Measurements from ENCODE around the gene MAN1B1. TPM values are rescaled to one million over a fixed set of nuclear protein-coding genes. Genes with fewer than 3 reads are reported as not detected.
A peak's percentile ranks its signal among the peaks of the same experiment; 100 is the strongest.

The MAN1B1 gene
- total RNA-seq, 1 experiment from 2014 or later: 50.9 TPM

DNA sequence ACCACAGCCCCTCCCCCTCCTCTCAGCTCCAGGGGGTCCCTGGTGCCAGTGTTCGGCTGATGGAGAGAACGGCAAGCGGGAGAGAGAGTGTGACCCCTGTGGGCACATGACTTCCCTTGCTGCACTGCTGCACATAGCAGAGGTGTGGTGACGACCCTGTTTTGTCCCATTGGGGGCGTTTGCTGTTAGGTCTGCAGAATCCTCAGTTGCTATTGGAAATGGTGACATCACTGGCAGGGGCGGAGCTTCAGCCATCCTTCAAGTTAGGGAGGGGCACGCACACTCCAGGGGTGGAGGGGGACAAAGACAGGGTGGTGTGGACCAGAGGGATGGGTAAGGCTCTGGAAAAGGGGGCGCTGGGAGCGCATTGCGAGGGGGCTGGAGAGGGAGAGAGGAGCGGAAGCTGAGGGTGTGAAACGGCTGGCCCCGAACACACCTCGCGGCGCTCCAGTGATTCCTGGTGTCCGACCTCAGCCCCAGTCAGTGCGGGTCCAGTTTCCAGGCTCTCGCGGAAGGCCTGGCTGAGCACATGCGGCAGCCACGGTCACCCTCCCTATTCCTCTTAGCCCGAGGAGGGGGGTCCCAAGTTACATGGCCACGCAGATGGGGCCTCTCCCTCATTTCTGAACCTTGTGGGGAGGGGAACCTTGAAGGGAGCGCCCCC lies 51.4 kb downstream of the MAN1B1 start:
- Histone ChIP-seq H3K27ac (ENCODE audit: low read depth, low read length) (no peak overlapping the region), H3K9me2 (ENCODE audit: insufficient read depth) (no peaks in the 10 kb centered on the region), H2AFZ (ENCODE audit: low read depth, low read length, poor library complexity, severe bottlenecking) (no peak overlapping the region), H3K36me3 (ENCODE audit: control insufficient read depth in 1 of 2, insufficient read depth in 2 of 2, low read length in 2 of 2) (no peaks in the 10 kb centered on the region), H3K79me2 (ENCODE audit: insufficient read depth, low read length) (no peaks in the 10 kb centered on the region), H3K4me2 (ENCODE audit: low read length) (no peak overlapping the region), H3K4me3 (replicated peaks in 1 of 2; ENCODE audit: low read depth in 1 of 2, low read length in 2 of 2) (no peak overlapping the region), H4K20me1 (ENCODE audit: insufficient read depth) (no peaks in the 10 kb centered on the region), H3K4me1 (ENCODE audit: control insufficient read depth in 1 of 2, insufficient read depth in 2 of 2, low read length in 2 of 2) (peaks cover 12 to 18% of the 10 kb centered on the region in 2 experiments), H3K9me3 (ENCODE audit: control insufficient read depth in 1 of 2, insufficient read depth in 1 of 2, low read depth in 1 of 2, low read length in 2 of 2) (no peaks in the 10 kb centered on the region), H3K27me3 (ENCODE audit: insufficient read depth, low read length) (no peaks in the 10 kb centered on the region), H3K9ac (ENCODE audit: low read length) (no peak overlapping the region)
- CTCF ChIA-PET: no interaction called here
- peak; percentile 54 for ATAC-seq
- no TSS peak for BruUV-seq (replicated peaks)
- intact Hi-C loops (cut with micrococcal nuclease): no loop called here
- POLR2A ChIA-PET: no interaction called here
- RAD21 ChIA-PET (ENCODE audit: low non-redundant PET in 1 of 2, low total read pairs in 2 of 2, uncharacterized antibody in 2 of 2, unreplicated experiment in 2 of 2): interaction anchor here in 1 of 2 experiments (0.6 kb wide), 1 partner anchor 43 kb away, joined by 3 read pairs; no protein-coding TSS in a partner anchor
- TF ChIP-seq CEBPB (IDR thresholded peaks at IDR 0.05; ENCODE audit: low read depth): no peak
- DNase-seq (ENCODE audit: low read depth, low spot score): no peak

DNA sequence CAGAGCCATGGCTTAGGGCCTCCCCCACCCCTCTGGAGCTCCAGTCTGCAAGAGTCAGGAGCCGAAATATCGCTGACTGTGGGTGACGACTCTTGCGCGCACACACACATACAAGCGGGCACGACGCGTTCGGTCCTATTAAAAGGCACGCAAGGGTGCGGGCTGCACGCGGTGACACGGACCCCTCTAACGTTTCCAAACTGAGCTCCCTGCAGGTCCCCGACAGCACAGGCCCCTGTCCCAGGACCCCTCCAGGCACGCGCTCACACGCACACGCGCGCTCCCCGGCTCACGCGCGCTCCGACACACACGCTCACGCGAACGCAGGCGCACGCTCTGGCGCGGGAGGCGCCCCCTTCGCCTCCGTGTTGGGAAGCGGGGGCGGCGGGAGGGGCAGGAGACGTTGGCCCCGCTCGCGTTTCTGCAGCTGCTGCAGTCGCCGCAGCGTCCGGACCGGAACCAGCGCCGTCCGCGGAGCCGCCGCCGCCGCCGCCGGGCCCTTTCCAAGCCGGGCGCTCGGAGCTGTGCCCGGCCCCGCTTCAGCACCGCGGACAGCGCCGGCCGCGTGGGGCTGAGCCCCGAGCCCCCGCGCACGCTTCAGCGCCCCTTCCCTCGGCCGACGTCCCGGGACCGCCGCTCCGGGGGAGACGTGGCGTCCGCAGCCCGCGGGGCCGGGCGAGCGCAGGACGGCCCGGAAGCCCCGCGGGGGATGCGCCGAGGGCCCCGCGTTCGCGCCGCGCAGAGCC lies 52.1 kb downstream of the MAN1B1 start, which contains the start of gene GRIN1:
GRIN1 (plus strand) TSS at position 433 of the 746 bp plus-strand sequence. CDS start 333 bp downstream, outside the sequence.
- Histone ChIP-seq H4K20me1 (ENCODE audit: insufficient read depth) (no peaks in the 10 kb centered on the region), H3K9me3 (ENCODE audit: control insufficient read depth in 1 of 2, insufficient read depth in 1 of 2, low read depth in 1 of 2, low read length in 2 of 2) (no peaks in the 10 kb centered on the region), H3K9me2 (ENCODE audit: insufficient read depth) (no peaks in the 10 kb centered on the region), H3K27ac (ENCODE audit: low read depth, low read length) (no peak within 1 kb of the TSS), H3K36me3 (ENCODE audit: control insufficient read depth in 1 of 2, insufficient read depth in 2 of 2, low read length in 2 of 2) (no peaks in the 10 kb centered on the region), H3K4me3 (replicated peaks in 1 of 2; ENCODE audit: low read depth in 1 of 2, low read length in 2 of 2) (no peak within 1 kb of the TSS), H2AFZ (ENCODE audit: low read depth, low read length, poor library complexity, severe bottlenecking) (no peak within 1 kb of the TSS), H3K27me3 (ENCODE audit: insufficient read depth, low read length) (no peaks in the 10 kb centered on the region), H3K79me2 (ENCODE audit: insufficient read depth, low read length) (no peaks in the 10 kb centered on the region), H3K4me1 (ENCODE audit: control insufficient read depth in 1 of 2, insufficient read depth in 2 of 2, low read length in 2 of 2) (peaks cover 12 to 18% of the 10 kb centered on the region in 2 experiments), H3K9ac (ENCODE audit: low read length) (no peak within 1 kb of the TSS), H3K4me2 (ENCODE audit: low read length) (no peak within 1 kb of the TSS)
- ChIA-PET POLR2A (no interaction called here), CTCF (no interaction called here), RAD21 (ENCODE audit: low non-redundant PET in 1 of 2, low total read pairs in 2 of 2, uncharacterized antibody in 2 of 2, unreplicated experiment in 2 of 2) (no interaction called here)
- no peak for ATAC-seq
- BruUV-seq (replicated peaks): no TSS peak
- TF ChIP-seq, protein P1, sequence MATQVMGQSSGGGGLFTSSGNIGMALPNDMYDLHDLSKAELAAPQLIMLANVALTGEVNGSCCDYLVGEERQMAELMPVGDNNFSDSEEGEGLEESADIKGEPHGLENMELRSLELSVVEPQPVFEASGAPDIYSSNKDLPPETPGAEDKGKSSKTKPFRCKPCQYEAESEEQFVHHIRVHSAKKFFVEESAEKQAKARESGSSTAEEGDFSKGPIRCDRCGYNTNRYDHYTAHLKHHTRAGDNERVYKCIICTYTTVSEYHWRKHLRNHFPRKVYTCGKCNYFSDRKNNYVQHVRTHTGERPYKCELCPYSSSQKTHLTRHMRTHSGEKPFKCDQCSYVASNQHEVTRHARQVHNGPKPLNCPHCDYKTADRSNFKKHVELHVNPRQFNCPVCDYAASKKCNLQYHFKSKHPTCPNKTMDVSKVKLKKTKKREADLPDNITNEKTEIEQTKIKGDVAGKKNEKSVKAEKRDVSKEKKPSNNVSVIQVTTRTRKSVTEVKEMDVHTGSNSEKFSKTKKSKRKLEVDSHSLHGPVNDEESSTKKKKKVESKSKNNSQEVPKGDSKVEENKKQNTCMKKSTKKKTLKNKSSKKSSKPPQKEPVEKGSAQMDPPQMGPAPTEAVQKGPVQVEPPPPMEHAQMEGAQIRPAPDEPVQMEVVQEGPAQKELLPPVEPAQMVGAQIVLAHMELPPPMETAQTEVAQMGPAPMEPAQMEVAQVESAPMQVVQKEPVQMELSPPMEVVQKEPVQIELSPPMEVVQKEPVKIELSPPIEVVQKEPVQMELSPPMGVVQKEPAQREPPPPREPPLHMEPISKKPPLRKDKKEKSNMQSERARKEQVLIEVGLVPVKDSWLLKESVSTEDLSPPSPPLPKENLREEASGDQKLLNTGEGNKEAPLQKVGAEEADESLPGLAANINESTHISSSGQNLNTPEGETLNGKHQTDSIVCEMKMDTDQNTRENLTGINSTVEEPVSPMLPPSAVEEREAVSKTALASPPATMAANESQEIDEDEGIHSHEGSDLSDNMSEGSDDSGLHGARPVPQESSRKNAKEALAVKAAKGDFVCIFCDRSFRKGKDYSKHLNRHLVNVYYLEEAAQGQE (IDR thresholded peaks at IDR 0.05; ENCODE audit: low read depth): no peak; the same call in 1 of the 2 replicates
- TF ChIP-seq, protein P2, sequence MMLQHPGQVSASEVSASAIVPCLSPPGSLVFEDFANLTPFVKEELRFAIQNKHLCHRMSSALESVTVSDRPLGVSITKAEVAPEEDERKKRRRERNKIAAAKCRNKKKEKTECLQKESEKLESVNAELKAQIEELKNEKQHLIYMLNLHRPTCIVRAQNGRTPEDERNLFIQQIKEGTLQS (IDR thresholded peaks at IDR 0.05): no peak
- no peak for TF ChIP-seq CEBPB (IDR thresholded peaks at IDR 0.05; ENCODE audit: low read depth)
- TF ChIP-seq EZH2 (IDR thresholded peaks at IDR 0.05): no peak
- TF ChIP-seq SRF (IDR thresholded peaks at IDR 0.05; ENCODE audit: low read depth): no peak
- no peak for TF ChIP-seq ZFX (IDR thresholded peaks at IDR 0.05)
- no peak for TF ChIP-seq EZH2phosphoT487 (IDR thresholded peaks at IDR 0.05; ENCODE audit: borderline replicate concordance)
- no peak for TF ChIP-seq POLR2A (IDR thresholded peaks at IDR 0.05; ENCODE audit: borderline replicate concordance, extremely low read depth, insufficient read depth, insufficient read length)
- no peak for TF ChIP-seq RAD21 (IDR thresholded peaks at IDR 0.05; ENCODE audit: low read depth)
- TF ChIP-seq POLR2AphosphoS5 (IDR thresholded peaks at IDR 0.05; ENCODE audit: low read depth, low read length): no peak
- TF ChIP-seq, protein P3, sequence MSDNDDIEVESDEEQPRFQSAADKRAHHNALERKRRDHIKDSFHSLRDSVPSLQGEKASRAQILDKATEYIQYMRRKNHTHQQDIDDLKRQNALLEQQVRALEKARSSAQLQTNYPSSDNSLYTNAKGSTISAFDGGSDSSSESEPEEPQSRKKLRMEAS (IDR thresholded peaks at IDR 0.05): no peak
- TF ChIP-seq ELF1 (IDR thresholded peaks at IDR 0.05; ENCODE audit: borderline replicate concordance, low read depth): no peak
- TF ChIP-seq SP1 (IDR thresholded peaks at IDR 0.05; ENCODE audit: low read depth): no peak
- no peak for TF ChIP-seq EGR1 (IDR thresholded peaks at IDR 0.05; ENCODE audit: low read depth)
- no peak for DNase-seq (ENCODE audit: low read depth, low spot score)
- intact Hi-C loops (cut with micrococcal nuclease): no loop called here

Data from HCT116 (cell line).